Measurements from ENCODE around the gene NT5DC3. TPM values are rescaled to one million over a fixed set of nuclear protein-coding genes. Genes with fewer than 3 reads are reported as not detected.

NT5DC3 gene
- total RNA-seq = 32.8 TPM

DNA sequence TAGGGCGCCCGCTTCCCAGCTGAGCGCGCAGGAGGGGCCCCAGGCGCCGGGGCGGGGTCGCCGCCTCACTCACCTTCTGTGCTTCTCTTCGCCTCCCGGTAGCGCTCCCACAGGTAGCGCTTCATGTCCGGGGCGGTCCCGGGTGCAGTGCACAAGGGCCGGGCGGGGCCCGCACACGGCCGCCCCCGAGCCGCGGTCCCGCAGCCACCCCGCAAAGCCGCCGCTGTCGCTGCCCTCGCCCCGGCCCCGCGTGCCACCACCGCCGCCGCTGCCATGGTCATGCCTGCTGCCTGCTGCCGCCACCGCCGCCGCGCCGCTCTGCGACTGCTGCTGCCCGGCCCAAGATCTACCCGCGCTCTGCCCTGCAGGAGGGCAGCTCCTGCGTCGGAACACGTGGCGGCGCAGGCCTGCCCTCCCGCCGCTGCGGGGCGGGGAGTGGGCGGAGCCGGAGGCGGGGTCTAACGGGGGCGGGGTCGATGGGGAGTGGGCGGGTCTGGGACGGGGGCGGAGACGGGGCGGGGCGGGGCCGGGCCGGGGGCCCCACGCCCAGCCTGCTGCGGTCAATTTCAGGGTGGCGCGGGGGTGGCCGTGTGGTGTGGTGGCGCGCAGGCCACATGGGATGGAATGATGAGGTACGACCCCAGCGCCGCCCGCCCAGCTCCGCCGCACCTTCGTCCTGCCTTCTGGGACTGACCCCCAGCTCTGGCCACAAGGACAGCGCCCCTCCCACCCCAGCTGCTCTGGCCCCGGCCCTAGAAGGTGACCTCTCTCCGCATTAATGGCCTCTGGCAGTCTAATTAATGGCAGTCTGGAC, at the start of gene NT5DC3:
NT5DC3 (minus strand) TSS at position 359 of the 814 bp plus-strand sequence; CDS start at position 281, 78 bp downstream.
- peak; percentile 81 for DNase-seq

DNA sequence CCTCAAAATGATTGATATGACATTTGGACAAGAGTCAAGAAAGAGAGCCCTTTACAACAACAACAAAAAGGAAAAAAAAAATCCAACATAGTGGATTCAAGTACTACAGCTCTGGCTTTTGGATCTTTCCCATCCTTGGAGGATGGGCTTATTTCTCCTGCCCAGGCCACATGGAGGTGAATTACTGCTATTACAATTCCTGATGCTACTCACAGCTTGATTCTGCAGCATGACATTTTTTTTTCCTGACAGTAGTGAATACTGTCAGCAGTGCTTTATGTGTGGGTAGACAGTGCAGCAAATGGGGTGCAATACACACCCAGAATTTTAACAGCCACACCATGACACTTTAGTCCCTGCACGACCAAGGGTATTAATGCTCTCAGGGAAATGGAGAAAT, 46.7 kb upstream of the NT5DC3 start:
- no peak for DNase-seq

DNA sequence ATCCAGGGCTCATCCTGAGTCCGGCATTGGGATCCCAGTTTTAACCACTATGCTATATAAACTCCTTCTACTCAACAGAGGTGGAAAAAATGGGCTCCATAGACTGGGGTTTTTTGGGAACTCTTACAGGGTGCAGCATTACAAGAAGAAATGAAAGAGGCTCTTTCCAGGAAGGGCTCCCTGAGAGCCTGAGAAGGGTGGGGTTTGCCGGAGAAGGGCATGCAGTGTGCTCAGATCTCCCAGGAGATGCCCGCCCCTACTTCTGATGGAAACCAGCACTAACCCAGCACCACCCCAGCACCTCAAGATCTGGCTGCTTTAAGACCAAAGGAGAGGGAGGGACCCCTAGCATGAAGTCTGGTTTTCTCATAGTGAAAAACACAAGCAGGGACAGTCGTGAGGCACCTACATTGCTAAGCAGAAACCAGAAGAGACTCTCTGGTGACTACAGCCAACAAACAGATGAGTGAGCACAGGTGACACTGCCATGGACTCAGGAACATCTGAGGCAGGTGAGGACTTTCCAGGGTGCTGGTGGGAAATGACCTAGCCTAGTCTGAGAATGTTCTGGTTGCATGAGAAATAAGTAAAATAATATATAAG, 45.3 kb upstream of the NT5DC3 start:
- no peak for DNase-seq

DNA sequence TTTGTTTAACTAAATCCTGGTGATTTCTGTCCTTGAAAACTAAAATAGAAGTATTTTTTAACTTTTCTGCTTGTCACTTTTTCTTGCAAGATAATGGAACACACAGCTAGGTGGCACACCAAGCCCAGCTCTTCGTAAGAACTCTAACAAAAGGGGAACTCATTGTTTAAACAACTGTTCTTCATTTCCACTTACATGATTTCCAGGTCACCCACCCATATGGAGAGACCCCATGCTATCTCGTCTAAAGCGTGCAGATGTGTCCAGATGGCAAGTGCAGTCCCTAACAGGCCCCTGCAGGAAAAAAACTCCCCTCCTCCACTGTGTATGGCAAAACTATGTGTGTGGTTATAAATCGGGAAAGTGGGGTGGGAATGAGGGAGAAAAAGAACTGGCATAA, 43.3 kb upstream of the NT5DC3 start:
- DNase-seq = no peak

DNA sequence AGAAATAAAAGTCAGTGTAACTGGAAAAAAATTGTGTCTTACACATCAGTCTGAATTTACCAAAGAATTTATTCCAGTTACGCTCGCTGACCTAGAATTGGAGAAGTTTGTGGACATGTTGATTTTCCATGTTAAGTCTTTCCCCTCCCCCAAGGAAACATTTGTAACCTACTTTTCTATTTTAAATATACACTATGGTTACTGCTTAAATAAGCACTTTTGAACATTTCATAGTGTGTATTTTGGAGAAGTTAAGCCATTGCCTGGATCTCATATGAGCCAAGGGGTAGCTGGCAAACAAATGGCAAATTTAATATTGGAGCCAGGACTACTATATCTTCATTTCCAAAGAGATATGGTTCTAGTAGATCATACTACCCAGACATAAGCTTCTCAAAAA, 42.9 kb upstream of the NT5DC3 start:
- no peak for DNase-seq

DNA sequence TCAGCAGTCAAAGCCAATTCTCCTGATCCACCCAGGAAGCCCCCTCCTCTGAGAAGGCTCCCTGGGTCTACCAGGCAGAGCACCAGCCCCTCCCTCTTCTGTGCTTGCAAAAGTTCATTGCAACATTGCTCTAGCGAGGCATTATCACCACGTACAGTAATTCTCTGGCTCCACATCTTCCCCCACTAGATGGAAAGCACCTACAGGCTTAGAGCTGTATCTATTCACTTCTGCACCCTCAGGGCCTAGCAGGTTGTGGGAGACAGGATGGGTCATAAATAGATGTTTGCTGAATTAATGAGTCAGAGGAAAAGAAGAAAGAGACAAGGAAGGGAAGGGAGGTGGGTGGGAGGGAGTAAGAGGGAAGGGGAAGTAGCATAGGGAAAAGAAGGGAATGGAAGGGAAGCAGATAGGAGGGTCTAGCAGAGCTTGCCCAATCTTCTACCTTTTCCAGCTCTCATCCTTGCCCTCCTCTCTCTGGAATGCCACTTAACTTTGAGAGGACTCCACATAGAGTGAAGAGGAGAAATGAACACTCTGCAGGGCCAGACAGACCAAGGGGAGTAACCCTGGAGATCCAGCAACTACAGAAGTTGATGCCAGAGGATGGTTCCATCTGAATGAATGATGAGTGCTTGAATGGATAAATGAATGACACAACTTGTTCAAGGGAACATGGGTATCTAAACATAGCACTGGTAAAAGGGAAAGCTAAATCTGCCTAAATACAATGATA, 42.0 kb upstream of the NT5DC3 start:
- no peak for DNase-seq

DNA sequence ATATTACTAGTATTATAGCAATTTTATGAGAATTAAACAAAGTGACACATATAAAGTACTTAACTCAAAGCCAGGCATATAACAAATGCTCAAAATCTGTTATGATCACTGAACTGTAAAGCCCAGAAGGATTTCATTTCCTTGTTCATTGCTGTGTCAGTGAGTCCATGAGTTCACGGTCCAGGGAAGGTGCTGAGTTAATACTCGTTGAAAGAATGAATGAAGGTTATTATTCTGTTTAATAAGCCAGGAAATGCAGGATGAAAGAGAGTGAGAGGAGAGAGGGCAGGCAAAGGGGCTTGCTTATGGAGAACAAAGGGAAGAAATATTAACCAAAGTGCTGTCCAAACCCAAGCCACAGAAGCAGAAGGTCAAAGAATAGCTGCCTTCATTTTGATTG, 40.2 kb upstream of the NT5DC3 start:
- no peak for DNase-seq

DNA sequence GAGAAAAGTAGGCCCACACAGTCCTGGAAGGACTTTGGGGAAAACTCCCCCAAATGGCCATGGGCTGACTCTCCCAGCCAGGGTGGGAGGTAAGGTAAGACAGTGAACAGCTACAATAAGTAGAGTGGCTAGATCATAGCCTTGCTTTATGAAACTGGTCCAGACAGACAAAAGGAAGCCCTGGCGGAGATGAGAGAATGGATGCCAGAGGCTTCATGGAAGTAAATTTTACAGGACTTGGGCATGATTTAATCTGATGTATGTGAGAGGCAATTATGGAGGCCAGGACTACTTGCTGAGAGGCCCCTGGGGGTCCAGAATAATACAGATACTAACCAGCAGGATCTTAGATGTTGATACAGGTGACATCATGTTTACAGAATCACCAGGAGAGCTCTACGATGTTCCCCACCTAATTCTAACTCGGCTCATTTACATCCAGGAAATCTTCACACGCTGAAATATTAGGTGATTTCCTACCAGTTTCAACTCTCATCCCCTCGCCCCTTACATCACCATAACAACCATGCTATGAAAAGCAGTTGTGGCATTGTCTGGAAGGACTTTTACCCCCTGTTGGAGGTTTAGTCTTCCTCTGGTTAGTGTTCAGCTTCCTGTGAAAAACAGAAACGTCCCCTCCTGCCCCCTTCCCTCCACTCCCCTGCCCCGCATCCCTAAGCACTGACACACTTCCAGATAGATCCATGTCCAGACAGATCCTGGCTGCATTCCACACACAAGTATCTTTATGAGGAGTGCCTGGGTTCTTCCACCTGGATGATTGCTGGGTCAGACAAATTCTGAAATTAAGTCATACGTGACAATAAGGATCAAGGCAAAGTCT, 39.5 kb upstream of the NT5DC3 start:
- DNase-seq = no peak

DNA sequence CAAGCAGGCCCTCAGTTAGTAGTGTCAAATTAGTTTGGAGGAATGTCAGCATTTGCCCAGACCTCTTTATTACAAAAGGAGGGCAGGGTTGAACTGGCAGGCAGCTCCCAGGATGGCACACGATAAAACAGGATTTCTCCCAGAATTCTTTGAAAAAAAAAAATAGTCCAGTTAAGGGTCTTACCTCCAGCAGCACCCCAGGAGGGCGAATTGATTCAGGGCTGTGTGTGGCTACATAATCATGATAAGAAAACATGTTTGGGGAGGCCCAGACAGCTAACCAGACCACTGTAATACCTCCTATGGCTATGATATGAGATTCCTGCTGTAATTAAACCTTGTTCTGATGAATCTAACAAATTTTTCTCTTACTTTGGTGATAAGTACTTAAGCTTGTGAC, 38.8 kb upstream of the NT5DC3 start:
- no peak for DNase-seq

DNA sequence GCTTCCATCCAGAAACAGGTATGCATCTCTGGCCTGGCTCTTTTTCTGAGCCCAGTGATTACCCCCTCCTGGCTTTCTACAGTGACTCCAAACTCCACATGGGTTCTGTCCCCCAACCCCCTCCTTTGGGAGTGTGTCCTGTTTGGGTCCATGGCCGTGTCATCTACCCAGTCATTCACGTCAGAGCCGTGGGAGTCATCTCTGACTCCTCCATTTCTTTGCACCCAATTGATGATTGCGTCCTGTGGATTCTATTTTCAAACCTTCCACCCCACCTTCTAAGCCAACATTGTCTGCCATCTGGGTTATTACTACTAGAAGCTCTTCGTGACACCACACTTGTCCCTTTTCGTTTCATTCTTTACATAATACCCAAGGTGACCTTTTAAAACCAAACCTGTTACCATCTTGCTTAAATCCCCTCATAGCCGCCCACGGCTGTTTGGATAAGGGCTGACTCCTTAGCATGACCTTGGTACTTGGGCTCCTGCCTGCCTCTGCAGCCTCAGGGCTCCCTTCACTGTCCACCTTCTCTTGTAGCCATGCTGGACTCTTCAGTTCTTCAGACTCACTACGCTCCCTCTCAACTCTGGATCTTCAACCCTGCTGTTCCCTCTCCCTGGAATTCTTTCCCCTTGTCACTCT, 38.1 kb upstream of the NT5DC3 start:
- DNase-seq = no peak

DNA sequence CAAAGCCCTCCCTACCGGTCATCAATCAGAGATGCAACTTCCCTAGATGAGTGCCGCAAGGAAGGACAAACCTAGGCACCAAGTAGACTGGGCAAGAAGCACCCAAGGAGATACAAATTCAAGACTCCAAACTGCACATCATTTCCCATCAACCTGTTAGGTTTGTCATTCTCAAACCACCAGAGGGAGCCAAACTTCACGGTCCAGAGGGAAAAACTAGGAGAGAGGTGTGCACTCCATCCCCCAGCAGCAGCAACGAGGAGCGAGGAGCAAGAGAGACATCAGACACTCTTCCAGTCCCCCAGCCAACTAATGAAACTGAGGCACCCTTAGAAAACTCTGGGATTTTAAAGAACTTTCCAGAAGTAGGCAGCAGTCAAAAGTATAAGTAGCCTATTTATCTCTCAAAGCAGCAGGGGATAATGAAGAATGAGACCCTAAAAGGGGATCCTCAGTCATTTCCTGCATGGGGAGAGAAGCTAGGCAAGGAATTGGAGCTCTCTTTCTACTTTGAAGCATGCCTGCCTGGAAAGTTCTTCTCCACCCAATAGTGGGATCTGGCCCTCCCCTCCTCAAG, 37.0 kb upstream of the NT5DC3 start:
- DNase-seq = no peak

DNA sequence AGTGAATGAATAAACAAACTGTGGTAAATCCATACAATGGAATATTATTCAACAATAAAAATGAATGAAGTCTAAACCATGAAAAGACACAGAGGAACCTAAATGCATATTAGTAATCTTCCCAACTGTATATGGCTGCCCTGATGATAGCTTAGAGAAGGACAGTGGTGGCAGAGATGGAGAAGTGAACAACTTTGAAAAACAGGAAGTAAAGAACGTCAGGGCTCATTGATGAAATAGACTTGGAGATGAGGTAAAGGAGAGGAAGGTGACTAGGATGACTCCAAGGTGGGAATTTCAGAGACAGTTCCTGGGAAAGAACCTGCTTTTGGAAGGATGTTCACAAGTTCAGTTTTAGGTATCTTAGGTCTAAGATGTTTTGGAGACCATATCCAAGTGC, 36.3 kb upstream of the NT5DC3 start:
- no peak for DNase-seq

DNA sequence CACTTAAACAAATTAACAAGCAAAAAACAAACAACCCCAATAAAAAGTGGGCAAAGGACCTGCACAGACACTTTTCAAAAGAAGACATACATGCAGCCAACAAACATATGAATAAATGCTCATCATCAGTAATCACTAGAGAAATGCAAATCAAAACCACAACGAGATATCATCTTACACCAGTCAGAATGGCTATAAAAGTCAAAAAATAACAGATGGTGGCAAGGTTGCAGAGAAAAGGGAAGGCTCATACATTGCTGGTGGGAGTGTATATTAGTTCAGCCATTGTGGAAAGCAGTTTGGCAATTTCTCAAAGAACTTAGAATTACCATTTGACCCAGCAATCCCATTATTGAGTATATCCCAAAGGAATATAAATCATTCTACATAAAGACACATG, 34.6 kb upstream of the NT5DC3 start:
- DNase-seq = no peak

DNA sequence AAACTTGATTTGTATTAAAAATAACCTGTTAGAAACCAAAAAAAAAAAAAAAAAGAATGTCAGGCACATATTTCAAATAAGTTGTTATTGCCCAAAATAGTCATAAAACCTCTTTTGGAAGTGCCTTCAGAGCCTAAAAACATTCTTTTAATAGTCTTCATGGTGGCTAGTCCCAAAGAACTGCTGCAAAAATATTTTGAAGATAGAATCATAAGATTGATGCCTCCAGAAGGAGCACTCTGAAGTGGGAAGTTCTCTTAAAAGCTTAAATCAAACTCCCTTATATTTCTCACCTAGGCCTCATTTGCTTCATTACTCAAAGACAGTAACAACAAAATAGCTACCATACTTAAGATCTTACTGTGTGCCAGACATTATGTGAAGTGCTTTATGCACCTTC, 27.2 kb upstream of the NT5DC3 start:
- DNase-seq = no peak

DNA sequence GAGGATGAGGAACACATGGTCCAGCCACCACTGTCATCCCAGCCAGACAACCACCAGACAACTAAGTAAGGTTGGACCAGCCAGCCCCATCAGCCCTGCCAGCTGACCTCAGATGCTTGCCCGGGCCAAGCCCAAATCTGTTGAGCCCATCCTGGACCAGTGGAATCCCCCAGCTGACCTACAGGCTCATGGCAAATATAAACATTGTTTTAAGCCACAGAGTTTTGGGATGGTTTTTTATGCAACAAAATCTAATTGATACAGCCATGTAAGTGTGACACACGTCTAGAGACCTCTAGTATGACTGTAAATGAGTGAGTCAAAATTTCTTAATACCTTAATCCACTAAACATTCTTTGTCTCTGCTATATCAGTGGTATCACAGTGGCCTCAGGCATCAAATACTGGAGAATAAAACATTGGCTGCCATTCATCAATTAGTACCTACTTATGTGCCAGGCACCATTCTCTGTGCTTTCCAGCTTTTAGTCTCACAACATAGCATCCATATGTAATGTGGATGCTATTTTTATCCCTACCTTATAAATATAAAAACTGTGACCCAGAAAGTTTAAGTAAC, 24.2 kb upstream of the NT5DC3 start:
- DNase-seq = no peak

DNA sequence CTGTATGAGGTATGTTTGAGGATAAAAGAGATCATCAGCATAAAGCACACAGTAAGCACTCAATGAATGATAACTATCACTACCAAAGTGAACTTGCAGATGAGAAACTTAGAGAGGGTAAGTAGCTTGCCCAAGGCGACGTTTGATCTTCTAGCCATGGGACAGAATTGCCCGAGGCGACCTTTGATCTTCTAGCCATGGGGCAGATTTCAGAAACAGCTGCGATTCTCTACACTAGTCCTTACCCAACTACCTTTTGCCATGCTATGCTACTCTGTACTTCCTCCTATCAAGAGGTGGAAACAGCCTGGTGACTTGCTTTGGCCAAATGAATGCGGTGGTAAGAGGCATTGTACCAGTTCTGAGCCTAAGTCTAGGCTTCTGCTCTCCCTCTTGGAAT, 23.7 kb upstream of the NT5DC3 start:
- DNase-seq = no peak

DNA sequence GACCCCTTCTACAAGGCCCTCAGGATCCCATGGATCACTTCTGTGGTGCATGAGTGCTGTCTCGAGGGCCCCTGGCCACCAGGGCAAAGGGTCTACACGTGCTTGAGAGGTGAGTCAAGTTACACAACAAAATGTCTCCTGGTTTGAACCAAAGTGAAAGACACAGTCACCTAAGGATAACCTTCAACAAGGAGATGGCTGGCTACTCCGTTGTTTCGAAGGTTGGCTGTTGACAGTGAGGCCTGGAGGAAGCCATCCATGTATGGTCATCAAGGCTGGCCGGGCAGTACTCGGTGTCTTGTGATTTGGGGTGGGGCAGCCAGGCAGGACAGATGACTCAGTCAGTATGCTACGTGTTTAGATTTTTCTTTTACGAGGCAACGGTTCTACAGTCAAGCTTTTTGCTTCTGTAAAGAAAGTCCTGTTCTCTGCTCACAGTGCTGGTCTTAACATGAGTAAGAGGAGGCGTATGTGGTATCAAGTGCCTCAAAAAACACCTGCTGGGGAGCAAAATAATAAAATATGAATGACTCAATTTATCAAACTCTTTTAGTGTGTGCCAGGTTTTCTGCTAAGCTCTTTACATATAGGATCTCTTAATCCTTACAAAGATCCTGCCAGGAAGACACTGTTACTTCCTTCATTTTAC, 18.0 kb upstream of the NT5DC3 start:
- DNase-seq = no peak

DNA sequence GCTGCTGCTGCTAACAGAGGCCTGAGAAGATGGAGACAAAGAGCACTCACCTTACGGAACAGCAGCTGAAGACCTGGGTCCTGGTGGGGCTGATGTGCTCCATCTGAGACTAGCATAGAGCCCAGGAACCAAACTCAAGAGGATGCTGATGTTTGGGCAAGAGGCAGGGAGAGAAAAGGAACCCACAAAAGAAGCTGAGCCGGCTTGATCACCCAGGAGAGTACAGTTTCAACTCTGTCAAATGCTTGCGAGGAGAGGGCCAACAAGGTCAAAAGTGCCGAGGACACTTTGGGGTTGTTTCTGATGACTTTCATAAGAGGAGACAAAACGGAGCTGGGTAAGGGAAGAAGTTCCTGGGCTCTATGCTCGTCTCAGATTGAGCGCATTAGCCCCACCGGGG, 17.3 kb upstream of the NT5DC3 start:
- no peak for DNase-seq

DNA sequence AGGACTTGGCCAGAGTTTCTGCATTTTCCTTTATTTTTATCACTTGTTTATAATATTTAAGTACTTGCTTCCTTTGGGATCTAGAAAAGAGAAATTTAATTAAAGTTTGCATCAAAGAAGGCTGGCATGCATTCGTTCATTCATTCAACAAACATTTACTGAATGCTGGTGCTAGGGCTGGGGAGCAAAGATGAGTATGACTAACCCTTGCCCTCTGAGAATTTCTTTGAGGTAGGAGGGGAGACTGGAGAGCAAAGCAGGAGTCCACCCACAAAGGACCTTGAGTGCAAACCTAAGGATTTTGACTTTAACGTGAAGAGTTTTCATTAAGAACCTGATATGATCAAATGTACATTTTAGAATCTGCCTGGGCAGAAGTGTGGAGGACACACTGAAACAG, 16.1 kb upstream of the NT5DC3 start:
- no peak for DNase-seq

DNA sequence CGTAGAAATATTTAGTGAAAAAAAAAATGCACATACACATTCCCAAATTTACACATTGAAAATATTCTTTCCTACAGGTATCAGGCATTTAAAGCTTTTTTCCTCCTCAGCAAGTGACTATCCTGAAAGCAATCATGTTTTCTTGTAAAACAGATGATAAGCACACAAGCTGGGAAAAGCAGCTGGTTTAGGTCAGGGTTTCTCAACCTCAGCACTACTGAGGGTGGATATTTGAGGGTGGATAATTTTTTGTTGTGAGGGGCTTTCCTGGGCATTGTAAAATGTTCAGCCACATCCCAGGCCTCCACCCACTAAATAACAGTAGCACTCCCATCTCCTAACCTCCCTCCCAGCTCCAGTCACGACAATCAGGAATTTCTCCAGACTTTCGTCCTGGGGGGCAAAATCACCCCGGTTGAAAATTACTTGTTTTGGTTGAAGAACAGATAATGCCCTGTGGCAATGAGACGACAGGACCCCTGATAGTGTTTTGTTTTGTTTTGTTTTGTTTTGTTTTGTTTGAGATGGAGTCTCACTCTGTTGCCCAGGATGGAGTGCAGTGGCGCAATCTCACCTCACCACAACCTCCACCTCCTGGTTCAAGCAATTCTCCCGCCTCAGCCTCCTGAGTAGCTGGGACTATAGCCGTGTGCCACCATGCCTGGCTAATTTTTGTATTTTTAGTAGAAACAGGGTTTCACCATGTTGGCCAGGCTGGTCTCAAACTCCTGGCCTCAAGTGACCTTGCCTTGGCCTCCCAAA, 15.0 kb upstream of the NT5DC3 start:
- DNase-seq = no peak
